Breast epithelium (tissue), 4 donors: ENCODE results near the gene BCL11B. TPM values are rescaled to one million over a fixed set of nuclear protein-coding genes. Genes with fewer than 3 reads are reported as not detected.
A peak's percentile ranks its signal among the peaks of the same experiment; 100 is the strongest.

Experiments
- DNase-seq, 2 donors: peaks; one replicate each; pipeline ENCODE4 v3.0.0-alpha.2; 2019; ENCODE audit warnings: low spot score in 2 of 2
- H3K27ac ChIP-seq, 2 donors: fragments of 200-600 bp; sonication (generic) in 1 of 2; one replicate each; pipeline ENCODE4 v1.5.1; 2016 to 2019; ENCODE audit warnings: mild to moderate bottlenecking in 1 of 2
- H3K27me3 ChIP-seq, 2 donors: fragments of 200-600 bp; sonication (generic) in 1 of 2; one replicate each; pipeline versions ENCODE4 v1.5.1 to v1.6.0; 2017 to 2019; ENCODE audit warnings: control low read depth in 1 of 2, mild to moderate bottlenecking in 1 of 2
- H3K36me3 ChIP-seq: fragments of 200-600 bp; one replicate; pipeline ENCODE4 v1.5.1; 2019
- H3K4me1 ChIP-seq, 2 donors: fragments of 200-600 bp; sonication (generic); one replicate each; pipeline ENCODE4 v1.5.1; 2016 to 2019; ENCODE audit warnings: control low read depth in 1 of 2
- H3K4me3 ChIP-seq, 3 donors: fragments of 200-600 bp; sonication (generic); 1 replicate in 2 of 3; 2 replicates in 1 of 3; pipeline ENCODE4 v1.5.1; 2016 to 2019; ENCODE audit warnings: mild to moderate bottlenecking in 3 of 3, moderate library complexity in 2 of 3
- H3K9me3 ChIP-seq, 2 donors: fragments of 200-600 bp; sonication (generic) in 1 of 2; one replicate each; pipeline ENCODE4 v1.5.1; 2016 to 2019; ENCODE audit warnings: control low read depth in 1 of 2
- POLR2A ChIP-seq: fragments of 450-650 bp; IDR thresholded peaks from one replicate; pipeline ENCODE4 v1.6.1; 2016; ENCODE audit warnings: antibody characterized with exemption, mild to moderate bottlenecking, moderate library complexity
- POLR2AphosphoS5 ChIP-seq, 3 donors: sonication (generic); formaldehyde crosslinking; IDR thresholded peaks; one replicate each; pipeline ENCODE4 v1.6.1; 2017; ENCODE audit warnings: antibody characterized with exemption in 3 of 3
- intact Hi-C: fragments of 100-400 bp; cut with DNase I; formaldehyde crosslinking; loops from one replicate; pipeline ENCODE4 v1.15.1; 2023; ENCODE audit warnings: low total_unique reads
- total RNA-seq, 3 donors: library from RNA; depleted of rRNA; stranded (reverse); fragments of >200 nt; gene quantifications; one replicate each; pipeline ENCODE4 v1.1.0, GENCODE V29; 2016
- TF ChIP-seq, protein P1 (sequence below), 3 donors: fragments of 450-650 bp; IDR thresholded peaks; one replicate each; pipeline ENCODE4 v1.5.1; 2016 to 2017; ENCODE audit warnings: antibody characterized with exemption in 3 of 3, mild to moderate bottlenecking in 3 of 3, moderate library complexity in 3 of 3

Gene BCL11B
- total RNA-seq, 3 donors from 2014 or later, result 0.96 to 3.9 (median 2.6) TPM

DNA sequence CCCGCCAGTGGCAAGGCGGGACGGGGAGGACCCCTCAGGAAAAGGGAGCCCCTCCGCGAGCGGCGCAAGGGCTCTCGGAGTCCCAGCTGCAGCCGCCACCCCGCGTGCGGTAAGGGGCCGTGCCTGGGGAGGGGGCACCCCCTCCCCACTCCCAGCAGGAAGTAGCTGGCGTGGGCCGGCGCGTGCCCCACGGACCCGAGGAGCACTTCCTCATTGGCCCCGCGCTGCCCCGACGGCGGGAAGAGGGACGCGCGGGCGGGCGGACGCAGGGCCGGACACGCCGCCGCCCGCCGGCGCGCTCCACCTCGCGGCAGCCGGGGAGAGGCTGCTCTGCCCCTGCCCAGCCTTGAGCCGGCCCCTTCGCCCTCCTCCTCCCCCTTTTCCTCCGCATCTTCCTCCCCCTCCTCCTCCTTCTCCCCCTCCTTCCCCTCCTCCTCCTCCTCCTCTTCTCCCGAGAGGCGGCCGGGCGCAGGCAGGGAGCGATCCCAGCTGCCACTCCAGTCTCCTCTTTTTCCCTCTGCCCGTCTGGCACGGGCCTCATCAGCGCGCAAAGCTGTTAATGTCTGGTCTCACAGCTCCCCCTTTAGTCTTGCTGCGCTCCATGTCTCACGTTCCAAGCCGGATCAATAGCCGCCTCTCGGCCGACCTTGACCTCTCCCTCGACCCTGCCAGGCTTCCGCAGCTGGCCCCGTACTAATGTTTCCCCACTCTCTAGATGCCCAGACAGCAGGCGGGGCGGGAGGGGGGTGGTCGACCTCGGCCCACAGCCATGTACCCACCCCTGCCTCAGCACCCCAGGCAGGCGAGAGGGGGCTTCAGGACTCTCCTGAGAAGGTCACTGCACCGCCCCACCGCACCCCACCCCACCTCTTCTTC lies 2.6 kb upstream of the BCL11B start:
- H3K27me3 ChIP-seq, result peaks cover 14 to 51% of the 10 kb centered on the region in 2 donors
- peak; percentile 65 to 82 for DNase-seq

DNA sequence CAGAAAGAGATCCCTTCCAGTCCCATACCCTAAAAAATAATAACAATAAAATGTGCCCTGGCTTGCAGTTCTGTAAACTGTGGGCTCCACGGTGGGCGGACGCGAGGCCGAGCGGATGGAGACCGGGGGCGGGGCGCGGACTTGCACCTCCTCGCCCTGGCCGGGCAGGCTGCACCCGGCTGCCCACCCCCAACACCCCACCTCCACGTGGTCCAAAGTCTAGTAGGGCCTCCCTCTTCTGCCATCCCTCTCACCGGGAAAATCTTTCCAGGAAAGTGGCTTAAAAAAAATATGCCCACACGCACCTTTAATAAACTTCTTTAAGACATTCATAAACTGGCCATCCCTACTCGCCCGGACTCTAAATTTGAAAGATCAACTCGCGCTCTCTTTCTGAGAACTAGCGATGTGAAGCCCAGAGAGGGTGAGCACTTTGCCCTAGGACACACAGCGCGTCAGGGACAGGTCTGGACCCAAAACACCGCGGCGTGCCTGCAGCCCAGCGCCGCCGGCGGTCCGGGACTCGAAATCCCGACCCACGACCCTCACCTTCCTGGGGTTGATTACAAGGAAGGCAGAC lies 1.9 kb upstream of the BCL11B start:
- intact Hi-C loops, result no loop called here
- H3K4me3 ChIP-seq, result peak overlapping the region; percentile 31 to 70 (median 48)
- peak overlapping the region; percentile 19 to 75 for H3K27ac ChIP-seq
- DNase-seq, result no peak
- H3K36me3 ChIP-seq, result no peaks in the 10 kb centered on the region
- H3K4me1 ChIP-seq, result peaks cover 9 to 29% of the 10 kb centered on the region in 2 donors
- H3K27me3 ChIP-seq, result peaks cover 14 to 53% of the 10 kb centered on the region in 2 donors
- H3K9me3 ChIP-seq, result no peaks in the 10 kb centered on the region
- no peak for TF ChIP-seq POLR2A
- TF ChIP-seq, protein P1, sequence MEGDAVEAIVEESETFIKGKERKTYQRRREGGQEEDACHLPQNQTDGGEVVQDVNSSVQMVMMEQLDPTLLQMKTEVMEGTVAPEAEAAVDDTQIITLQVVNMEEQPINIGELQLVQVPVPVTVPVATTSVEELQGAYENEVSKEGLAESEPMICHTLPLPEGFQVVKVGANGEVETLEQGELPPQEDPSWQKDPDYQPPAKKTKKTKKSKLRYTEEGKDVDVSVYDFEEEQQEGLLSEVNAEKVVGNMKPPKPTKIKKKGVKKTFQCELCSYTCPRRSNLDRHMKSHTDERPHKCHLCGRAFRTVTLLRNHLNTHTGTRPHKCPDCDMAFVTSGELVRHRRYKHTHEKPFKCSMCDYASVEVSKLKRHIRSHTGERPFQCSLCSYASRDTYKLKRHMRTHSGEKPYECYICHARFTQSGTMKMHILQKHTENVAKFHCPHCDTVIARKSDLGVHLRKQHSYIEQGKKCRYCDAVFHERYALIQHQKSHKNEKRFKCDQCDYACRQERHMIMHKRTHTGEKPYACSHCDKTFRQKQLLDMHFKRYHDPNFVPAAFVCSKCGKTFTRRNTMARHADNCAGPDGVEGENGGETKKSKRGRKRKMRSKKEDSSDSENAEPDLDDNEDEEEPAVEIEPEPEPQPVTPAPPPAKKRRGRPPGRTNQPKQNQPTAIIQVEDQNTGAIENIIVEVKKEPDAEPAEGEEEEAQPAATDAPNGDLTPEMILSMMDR (IDR thresholded peaks at IDR 0.05), result no peak
- no peak for TF ChIP-seq POLR2AphosphoS5 (IDR thresholded peaks at IDR 0.05)

More for the DNA sequence above, 2.6 kb upstream of the BCL11B start:
- Histone ChIP-seq H3K27ac (peak overlapping the region in 1 of 2 donors; percentile 3), H3K4me1 (peaks cover 9 to 29% of the 10 kb centered on the region in 2 donors), H3K36me3 (no peaks in the 10 kb centered on the region), H3K9me3 (no peaks in the 10 kb centered on the region), H3K4me3 (peak overlapping the region; percentile 31 to 70 (median 48))
- intact Hi-C loops, result no loop called here
- no peak for TF ChIP-seq POLR2AphosphoS5 (IDR thresholded peaks at IDR 0.05)
- TF ChIP-seq, protein P1 (IDR thresholded peaks at IDR 0.05), result peak in 2 of 3 donors; percentile 22 to 36

DNA sequence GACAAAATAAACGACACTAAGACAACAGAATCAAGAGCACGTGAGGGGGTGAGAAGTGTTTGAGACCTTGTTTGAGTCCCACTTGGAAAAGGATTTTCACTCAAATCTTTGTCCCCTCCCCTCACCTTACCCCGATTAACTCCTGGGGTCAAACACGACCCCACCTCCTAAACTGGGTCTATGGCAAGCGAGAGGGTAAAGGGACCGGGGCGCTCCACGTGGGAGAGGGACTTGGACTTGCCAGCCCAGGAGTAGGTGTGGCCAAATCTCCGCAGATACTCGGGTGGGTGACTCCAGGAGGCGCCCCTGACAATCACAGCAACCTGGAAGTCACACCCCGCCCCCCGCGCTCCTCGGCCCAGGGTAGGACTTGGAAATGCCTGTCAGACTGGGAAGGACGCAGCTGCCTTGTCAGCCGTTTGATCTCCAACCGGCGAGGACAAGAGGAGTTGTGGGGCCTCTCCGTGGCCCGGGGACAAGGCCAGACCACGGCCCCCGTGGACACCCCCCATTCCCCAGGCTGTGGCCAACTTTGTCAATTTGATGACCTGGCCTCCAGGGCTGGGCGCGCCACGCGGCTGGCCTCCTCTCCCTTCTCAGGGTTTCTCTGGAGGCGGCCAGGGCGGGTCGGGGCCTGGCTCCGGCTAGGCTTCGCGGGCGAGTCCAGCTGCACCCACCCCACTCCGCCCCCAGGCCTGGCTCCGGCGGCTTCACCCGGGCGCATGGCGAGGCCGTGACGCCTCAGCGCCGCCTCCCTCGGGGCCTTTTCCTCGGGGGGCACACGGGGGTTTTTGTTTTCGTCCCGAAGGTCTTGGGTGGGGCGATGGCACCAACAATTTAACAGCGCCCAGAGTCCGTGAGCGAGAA lies 1.1 kb upstream of the BCL11B start:
- Histone ChIP-seq H3K27me3 (peaks cover 14 to 60% of the 10 kb centered on the region in 2 donors), H3K36me3 (no peaks in the 10 kb centered on the region), H3K27ac (peak overlapping the region; percentile 19 to 75), H3K4me1 (peaks cover 9 to 29% of the 10 kb centered on the region in 2 donors), H3K9me3 (no peaks in the 10 kb centered on the region), H3K4me3 (peak overlapping the region; percentile 31 to 70 (median 48))
- TF ChIP-seq, protein P1 (IDR thresholded peaks at IDR 0.05), result no peak
- TF ChIP-seq POLR2AphosphoS5 (IDR thresholded peaks at IDR 0.05), result no peak
- TF ChIP-seq POLR2A, result no peak
- intact Hi-C loops, result no loop called here
- DNase-seq, result no peak

DNA sequence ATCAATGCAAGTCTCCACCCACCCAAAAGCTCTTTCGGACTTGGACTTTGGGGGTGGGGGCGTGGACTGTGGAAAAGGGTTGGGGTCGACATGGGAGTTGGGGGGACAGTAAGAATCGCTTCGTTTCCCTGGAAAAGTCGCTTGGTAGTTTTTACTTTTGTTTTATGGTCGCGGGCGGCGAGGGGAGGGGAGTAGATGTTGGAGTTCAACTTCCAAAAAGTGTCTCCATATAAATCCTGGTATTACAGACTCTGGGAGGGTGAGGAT lies 568 bp upstream of the BCL11B start:
- Histone ChIP-seq H3K4me3 (peak overlapping the region; percentile 36 to 70 (median 48)), H3K27ac (peak overlapping the region in 1 of 2 donors; percentile 7), H3K9me3 (no peaks in the 10 kb centered on the region), H3K27me3 (peaks cover 14 to 62% of the 10 kb centered on the region in 2 donors), H3K4me1 (peaks cover 9 to 29% of the 10 kb centered on the region in 2 donors), H3K36me3 (no peaks in the 10 kb centered on the region)
- TF ChIP-seq, protein P1 (IDR thresholded peaks at IDR 0.05), result no peak
- TF ChIP-seq POLR2A (no peak), POLR2AphosphoS5 (IDR thresholded peaks at IDR 0.05) (no peak)
- no peak for DNase-seq
- intact Hi-C loops, result no loop called here
